ENCODE results near the gene MCRIP2.
"Not testable (repeated sequence)": the region's sequence is repeated elsewhere in the genome, so short reads cannot be mapped to it uniquely, and the experiment has no call there.

The MCRIP2 gene

DNA sequence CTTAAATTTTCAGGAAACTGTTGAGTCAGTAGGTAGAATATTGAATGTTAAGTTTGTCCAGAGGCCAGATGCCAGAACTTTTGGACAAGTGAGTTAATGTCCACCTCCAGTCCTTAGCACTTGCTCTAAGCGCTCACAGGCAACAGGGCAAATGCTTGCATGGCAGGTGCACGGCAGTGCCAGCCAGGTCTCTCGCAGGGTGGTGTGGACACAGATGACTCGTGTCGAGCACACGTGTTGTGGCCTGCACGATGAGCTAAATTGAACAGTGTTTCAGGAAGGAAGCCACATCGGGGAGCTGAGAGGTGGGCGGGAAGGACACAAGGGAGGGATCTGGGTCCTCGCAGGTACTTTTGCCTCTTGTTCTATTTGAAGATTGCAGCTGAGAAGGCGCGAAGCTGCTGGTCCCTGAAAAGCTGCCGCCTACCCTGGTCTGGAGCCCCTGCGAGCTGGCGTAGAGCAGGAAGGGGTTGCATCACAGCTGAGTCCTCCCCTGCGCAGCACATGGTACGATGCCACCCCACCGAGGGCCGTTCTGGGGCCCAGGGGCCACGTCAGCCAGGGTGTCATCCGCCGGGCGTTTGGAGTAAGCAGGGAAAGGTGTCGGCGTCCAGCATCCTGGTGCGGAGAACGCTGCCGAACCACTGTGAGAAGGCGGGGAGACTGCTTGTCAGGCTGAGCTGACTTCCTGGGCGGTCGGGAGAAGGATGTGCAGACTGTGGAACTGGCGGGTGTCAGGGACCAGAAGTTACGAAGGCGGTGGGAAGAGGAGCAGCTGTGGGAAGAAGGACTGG is 45.5 kb upstream of the MCRIP2 start:
- TF ChIP-seq, protein P1, sequence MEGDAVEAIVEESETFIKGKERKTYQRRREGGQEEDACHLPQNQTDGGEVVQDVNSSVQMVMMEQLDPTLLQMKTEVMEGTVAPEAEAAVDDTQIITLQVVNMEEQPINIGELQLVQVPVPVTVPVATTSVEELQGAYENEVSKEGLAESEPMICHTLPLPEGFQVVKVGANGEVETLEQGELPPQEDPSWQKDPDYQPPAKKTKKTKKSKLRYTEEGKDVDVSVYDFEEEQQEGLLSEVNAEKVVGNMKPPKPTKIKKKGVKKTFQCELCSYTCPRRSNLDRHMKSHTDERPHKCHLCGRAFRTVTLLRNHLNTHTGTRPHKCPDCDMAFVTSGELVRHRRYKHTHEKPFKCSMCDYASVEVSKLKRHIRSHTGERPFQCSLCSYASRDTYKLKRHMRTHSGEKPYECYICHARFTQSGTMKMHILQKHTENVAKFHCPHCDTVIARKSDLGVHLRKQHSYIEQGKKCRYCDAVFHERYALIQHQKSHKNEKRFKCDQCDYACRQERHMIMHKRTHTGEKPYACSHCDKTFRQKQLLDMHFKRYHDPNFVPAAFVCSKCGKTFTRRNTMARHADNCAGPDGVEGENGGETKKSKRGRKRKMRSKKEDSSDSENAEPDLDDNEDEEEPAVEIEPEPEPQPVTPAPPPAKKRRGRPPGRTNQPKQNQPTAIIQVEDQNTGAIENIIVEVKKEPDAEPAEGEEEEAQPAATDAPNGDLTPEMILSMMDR (IDR thresholded peaks at IDR 0.05; ENCODE audit: borderline replicate concordance, insufficient read depth, low read depth, low read length): no peak
- H3K4me3 ChIP-seq (ENCODE audit: low read depth, low read length): no peak overlapping the region

DNA sequence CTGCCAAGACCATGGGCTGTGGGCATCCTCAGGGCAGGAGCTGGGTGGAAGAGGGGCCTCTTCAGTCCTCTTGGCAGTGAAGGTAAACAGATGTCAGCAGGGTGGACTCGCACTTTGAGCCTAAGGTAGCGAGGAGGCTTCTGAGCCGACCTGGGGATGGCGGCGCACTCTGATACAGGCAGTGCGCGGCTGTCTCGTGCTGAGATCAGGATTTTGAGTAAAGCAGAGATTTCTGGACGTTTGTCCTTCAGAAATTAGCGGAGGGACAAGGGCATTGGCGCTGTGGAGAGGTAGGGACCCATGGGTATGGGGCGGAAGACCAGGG is 44.9 kb upstream of the MCRIP2 start:
- H3K4me3 ChIP-seq (ENCODE audit: low read depth, low read length): no peak overlapping the region

DNA sequence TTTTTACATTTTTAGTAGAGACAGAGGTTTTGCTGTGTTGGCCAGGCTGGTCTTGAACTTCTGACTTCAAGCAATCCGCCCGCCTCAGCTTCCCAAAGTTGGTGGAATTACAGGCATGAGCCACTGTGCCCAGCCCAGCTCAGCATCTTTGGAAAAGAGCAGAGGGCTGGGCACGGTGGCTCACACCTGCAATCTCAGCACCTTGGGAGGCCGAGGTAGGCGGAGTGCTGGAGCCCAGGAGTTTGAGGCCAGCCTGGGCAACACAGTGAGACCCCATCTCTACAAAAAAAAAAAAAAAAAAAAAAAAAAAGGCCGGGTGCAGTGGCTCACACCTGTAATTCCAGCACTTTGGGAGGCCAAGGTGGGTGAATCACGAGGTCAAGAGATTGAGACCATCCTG is 44.0 kb upstream of the MCRIP2 start:
- H3K4me3 ChIP-seq (ENCODE audit: low read depth, low read length): not testable (repeated sequence)

More for the DNA sequence above, 44.9 kb upstream of the MCRIP2 start:
- TF ChIP-seq, protein P1 (IDR thresholded peaks at IDR 0.05; ENCODE audit: borderline replicate concordance, insufficient read depth, low read depth, low read length): no peak

DNA sequence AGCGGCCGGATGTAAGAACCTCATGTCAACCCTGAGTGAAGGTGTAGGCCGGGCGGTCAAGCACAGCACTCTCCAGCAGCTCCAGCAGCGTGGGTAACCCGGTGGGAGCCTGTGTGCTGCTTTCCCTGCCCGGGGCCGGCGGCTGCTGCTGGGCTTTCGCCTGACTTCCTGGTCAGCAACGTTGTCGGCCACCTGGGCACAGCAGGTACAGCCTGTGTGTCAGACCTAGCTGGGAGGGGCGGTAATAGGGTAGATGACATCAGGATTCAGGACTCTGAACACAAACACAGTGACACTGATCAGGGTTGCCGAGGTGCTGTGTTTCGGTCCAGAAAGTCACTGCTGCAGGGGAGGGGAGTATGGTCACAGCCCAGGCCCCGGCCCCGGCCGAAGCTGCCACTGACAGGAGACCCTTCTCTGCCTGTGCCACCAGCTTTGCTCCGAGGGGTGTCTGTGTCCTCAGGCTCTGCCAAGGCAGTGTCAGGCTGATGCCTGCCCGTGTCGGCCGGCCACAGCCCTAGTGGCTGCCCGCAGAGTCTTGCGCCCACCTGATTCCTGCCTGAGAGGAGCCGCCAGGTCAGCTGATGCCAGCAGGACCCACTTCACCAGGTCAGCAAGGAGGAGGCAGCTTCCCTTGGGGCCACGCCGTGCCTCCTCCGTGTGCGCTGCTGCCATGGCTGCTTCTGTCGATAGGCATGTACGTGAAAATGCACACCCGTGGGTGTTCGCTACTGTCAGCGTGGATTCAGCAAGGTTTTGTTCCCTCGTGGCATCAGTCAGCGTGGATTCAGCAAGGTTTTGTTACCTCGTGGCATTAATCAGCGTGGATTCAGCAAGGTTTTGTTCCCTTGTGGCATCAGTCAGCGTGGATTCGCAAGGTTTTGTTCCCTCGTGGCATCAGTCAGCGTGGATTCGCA is 42.5 kb upstream of the MCRIP2 start:
- TF ChIP-seq, protein P1 (IDR thresholded peaks at IDR 0.05; ENCODE audit: borderline replicate concordance, insufficient read depth, low read depth, low read length): no peak
- H3K4me3 ChIP-seq (ENCODE audit: low read depth, low read length): no peak overlapping the region

DNA sequence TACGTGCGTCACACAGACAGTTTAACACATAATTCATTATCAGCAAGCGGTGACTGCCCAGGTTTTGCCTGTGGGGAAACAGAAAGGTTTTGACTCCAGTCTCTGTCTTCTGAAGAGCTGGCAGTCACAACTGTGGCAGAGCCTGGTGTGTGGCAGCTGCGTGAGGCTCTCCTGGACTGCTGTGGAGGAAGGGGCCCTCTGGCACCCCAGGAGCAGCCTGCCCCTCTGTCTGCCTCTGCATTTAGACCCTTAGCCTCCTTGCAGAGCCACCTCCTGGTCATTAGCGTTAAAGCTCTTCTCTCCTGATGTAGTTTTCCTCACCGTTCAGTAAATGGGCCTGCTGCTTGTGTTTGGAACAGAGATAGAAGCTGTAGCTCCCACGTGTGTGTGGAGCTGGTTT is 40.8 kb upstream of the MCRIP2 start:
- no peak overlapping the region for H3K4me3 ChIP-seq (ENCODE audit: low read depth, low read length)
- TF ChIP-seq, protein P1 (IDR thresholded peaks at IDR 0.05; ENCODE audit: borderline replicate concordance, insufficient read depth, low read depth, low read length): 0 out of 2 replicates have a peak, but pooled peaks have one; percentile 0

DNA sequence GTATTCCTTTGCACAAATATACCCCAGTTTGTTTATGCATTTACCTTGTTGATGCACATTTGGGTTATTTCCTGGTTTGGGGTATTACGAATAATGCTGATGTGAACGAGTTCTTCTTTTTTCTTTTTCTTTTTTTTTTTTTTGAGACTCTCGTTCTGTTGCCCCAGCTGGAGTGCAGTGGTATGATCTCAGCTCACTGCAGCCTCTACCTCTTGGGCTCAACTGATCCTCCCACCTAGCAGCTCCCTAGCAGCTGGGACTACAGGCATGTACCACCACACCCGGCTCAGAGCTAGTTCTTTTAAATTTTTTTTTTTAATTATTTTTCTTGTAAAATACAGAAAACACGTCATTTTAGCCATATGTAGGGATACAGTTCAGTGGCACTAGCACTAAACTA is 37.7 kb upstream of the MCRIP2 start:
- no peak overlapping the region for H3K4me3 ChIP-seq (ENCODE audit: low read depth, low read length)
- TF ChIP-seq, protein P1 (IDR thresholded peaks at IDR 0.05; ENCODE audit: borderline replicate concordance, insufficient read depth, low read depth, low read length): no peak

DNA sequence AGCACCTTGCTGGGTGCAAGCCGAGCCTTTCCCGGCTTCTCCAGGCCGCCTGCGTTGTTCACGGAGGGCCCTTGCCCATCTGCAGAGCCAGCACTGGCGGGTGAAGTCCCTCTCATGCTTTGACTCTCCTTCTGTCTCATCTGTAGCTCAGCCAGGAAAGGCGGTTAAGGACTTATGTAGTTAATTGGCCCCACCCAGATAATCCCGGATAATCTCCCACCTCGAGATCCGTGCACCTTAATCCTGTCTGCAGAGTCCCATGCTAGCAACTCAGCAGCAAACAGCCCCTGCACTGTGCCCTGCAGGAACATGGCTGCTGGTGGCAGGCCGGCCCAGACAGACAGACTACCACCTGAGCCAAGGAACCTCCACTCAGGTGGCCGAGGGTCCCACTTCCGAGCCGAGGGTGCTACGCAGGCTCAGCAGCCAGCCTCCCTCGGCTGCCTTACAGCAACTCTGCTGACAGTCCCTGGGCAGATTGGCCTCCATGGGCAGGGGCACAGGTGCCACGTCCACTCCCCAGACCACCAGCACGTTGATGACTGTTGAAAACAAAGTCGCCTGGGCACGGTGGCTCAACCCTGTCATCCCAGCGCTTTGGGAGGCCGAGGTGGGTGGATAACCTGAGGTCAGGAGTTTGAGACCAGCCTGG is 34.8 kb upstream of the MCRIP2 start:
- H3K4me3 ChIP-seq (ENCODE audit: low read depth, low read length): no peak overlapping the region
- TF ChIP-seq, protein P1 (IDR thresholded peaks at IDR 0.05; ENCODE audit: borderline replicate concordance, insufficient read depth, low read depth, low read length): no peak

Data from GM12875 (cell line).